ENCODE measurements around the gene B3GNT9. TPM values are rescaled to one million over a fixed set of nuclear protein-coding genes. Genes with fewer than 3 reads are reported as not detected.

B3GNT9 gene
- total RNA-seq, 1 donor from 2014 or later, result 12.8 TPM

DNA sequence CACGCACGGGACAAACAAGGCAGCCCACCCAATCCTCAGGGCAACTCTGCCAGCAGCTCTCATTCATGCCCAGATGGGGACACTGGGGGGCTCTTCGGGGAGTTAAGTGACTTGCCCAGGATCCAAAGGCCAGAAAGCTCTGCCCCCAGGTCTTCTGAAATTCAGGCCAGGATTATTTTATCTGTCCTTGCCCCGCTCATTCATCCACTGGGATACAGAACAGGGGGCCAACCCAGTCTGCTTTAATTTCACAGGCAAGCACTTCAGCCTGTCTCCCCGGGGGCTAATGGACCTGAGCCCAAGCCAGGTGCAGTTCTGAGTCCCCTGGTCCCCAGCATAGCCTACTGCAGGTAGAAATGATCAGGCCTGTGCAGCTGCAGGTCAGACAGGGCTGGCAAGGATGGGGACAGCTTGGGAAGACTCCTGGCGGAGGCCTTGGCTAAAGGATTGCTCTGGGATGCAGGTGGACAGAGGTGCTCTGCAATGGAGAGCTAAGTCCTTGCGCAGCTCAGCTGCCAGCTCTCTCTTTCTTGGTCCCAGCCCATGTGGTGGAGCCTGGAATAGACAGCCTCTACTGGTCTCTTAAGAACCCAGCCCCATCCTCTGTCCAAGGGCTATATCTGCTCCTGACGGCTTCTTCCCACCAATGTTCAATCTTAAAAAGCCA is 766 bp upstream of the B3GNT9 start:
- Histone ChIP-seq H3K36me3 (peaks cover 0 to 22% of the 10 kb centered on the region in 2 donors), H3K4me3 (peak overlapping the region; percentile 60 to 71), H3K27me3 (no peaks in the 10 kb centered on the region), H3K9me3 (no peaks in the 10 kb centered on the region), H3K4me1 (peaks cover 29% of the 10 kb centered on the region), H3K27ac (peak overlapping the region; percentile 85)
- no peak for DNase-seq (ENCODE audit: extremely low spot score in 2 of 2)
- intact Hi-C loops (cut with DNase I), result loop anchor here (5.0 kb wide), 1 partner anchor 36 kb away; no protein-coding TSS in a partner anchor
- TF ChIP-seq, protein P1, sequence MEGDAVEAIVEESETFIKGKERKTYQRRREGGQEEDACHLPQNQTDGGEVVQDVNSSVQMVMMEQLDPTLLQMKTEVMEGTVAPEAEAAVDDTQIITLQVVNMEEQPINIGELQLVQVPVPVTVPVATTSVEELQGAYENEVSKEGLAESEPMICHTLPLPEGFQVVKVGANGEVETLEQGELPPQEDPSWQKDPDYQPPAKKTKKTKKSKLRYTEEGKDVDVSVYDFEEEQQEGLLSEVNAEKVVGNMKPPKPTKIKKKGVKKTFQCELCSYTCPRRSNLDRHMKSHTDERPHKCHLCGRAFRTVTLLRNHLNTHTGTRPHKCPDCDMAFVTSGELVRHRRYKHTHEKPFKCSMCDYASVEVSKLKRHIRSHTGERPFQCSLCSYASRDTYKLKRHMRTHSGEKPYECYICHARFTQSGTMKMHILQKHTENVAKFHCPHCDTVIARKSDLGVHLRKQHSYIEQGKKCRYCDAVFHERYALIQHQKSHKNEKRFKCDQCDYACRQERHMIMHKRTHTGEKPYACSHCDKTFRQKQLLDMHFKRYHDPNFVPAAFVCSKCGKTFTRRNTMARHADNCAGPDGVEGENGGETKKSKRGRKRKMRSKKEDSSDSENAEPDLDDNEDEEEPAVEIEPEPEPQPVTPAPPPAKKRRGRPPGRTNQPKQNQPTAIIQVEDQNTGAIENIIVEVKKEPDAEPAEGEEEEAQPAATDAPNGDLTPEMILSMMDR (IDR thresholded peaks at IDR 0.05), result no peak
- TF ChIP-seq POLR2A (IDR thresholded peaks at IDR 0.05) (no peak), POLR2AphosphoS5 (IDR thresholded peaks at IDR 0.05; ENCODE audit: insufficient read depth in 1 of 2, low read depth in 1 of 2) (no peak)

DNA sequence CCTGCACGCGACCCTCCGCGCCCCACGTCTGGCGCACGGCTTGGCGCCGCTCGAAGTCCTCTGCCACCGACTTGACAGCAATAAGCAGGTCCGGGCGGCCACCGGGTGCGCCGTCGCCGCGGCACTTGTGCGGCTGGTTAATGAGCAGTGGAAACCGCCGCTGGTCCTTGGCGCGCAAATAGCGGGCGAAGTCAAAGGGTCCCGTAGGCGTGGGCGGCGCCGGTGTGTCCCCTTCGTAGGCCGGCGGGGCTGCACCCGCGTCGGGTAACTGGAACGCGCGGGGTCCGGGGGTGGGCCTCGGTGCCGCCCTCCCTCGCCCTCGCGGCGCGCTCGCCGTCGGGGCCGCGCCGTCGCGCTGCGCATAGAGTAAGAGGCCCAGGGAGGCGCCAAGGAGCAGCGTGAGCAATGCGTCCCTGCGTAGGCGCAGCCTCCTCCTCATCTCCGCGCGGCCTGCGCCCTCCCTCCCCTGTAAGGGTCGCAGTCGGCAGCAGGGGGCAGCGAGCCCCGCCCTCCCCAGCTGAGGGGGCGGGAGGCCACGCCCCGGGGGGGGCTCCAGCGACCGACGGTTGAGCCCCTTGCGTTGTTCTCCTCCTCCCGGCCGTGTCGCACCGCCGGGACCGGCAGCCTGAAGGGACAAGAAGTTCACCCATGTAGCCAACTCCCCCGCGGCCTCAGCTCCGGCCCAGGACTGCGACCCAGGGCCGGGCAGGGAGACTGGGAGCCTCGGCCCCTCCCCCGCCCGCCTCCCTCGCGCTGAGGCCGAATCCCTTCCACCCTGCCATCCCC is 558 bp downstream of the B3GNT9 start:
- peaks cover 0 to 33% of the 10 kb centered on the region in 2 donors for H3K36me3 ChIP-seq
- peaks cover 17% of the 10 kb centered on the region for H3K4me1 ChIP-seq
- H3K9me3 ChIP-seq, result no peaks in the 10 kb centered on the region
- H3K4me3 ChIP-seq, result peak overlapping the region; percentile 60 to 71
- DNase-seq (ENCODE audit: extremely low spot score in 2 of 2), result no peak
- intact Hi-C loops (cut with DNase I), result loop anchor here (5.0 kb wide), 1 partner anchor 37 kb away; no protein-coding TSS in a partner anchor
- peak overlapping the region; percentile 85 for H3K27ac ChIP-seq
- TF ChIP-seq, protein P1 (IDR thresholded peaks at IDR 0.05), result no peak
- no peak for TF ChIP-seq POLR2A (IDR thresholded peaks at IDR 0.05)
- TF ChIP-seq POLR2AphosphoS5 (IDR thresholded peaks at IDR 0.05; ENCODE audit: insufficient read depth in 1 of 2, low read depth in 1 of 2), result no peak
- H3K27me3 ChIP-seq, result no peaks in the 10 kb centered on the region

DNA sequence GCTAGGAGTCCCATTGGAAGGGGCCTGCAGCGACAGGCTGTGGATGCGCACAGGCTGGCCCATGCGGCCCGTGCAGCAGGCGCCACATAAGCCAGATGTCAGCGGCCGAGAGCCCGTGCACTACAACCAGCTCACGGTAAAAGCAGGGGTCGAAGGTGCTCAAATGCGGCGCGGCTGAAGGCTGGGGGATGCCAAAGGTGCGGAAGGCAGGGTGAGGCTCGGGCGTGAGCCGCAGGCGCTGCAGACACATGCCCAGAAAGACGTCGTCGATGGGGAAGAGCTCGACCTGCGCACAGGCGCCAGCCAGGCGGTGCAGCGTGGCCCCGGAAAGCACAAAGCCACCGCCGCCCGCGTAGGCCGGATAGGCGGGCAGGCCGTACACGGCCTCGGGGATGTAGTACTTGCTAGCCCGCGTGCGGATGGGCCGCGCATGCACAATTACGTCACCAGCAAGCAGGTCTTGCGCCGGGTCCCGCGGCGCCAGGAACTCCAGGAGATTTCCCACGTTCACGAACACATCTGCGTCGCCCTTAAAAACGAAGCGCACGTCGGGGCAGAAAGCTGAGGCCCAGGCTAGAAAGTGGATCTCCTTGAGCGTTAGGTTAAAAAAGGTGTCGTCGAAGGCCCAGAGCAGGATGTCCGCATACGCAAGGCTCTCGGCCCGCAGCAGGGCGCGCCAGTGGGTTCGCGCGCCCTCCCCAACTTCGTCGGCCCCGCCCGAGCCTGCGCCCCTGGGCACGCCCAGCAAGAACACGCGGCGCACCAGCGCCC is 1.3 kb downstream of the B3GNT9 start:
- Histone ChIP-seq H3K27ac (no peak overlapping the region), H3K4me3 (peak overlapping the region in 1 of 2 donors; percentile 71), H3K4me1 (peaks cover 9% of the 10 kb centered on the region), H3K27me3 (no peaks in the 10 kb centered on the region), H3K9me3 (no peaks in the 10 kb centered on the region), H3K36me3 (peaks cover 0 to 41% of the 10 kb centered on the region in 2 donors)
- DNase-seq (ENCODE audit: extremely low spot score in 2 of 2), result no peak
- intact Hi-C loops (cut with DNase I), result loop anchor here (5.0 kb wide), 1 partner anchor 38 kb away; no protein-coding TSS in a partner anchor
- peak in 1 of 2 donors; percentile 31 for TF ChIP-seq POLR2AphosphoS5 (IDR thresholded peaks at IDR 0.05; ENCODE audit: insufficient read depth in 1 of 2, low read depth in 1 of 2)
- TF ChIP-seq, protein P1 (IDR thresholded peaks at IDR 0.05), result no peak

DNA sequence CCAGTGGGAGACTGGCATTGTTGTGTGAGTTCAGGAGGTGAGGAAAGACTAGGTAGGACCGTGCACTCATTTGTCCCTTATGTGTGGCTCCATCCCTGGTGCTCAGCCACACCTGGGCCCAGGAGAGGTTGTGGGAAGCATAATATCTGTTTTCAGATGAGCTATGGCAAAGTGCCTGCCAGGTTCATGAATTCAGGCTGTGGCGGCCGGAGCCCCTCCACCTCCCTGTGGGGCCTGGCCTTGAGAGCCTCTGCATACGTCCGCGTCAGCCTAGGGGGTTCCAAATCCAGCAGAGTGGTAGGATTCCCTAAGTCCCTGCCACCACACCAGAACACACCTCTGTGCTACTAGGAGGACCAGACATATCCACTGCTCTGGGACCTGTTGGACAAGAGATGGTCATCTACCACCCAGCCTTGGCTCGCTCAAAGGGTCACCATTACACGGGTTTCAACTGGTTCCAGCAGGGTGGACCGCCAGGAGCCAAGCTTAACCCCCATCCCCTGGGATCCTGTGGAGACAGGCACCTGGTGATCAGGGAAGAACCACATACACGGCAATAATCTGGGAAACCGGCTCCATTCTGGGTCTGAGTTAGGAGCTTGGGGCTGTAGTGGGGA is 2.0 kb downstream of the B3GNT9 start:
- Histone ChIP-seq H3K4me1 (peaks cover 8% of the 10 kb centered on the region), H3K36me3 (peaks cover 0 to 48% of the 10 kb centered on the region in 2 donors), H3K27ac (no peak overlapping the region), H3K9me3 (no peaks in the 10 kb centered on the region), H3K27me3 (no peaks in the 10 kb centered on the region), H3K4me3 (no peak overlapping the region)
- intact Hi-C loops (cut with DNase I), result no loop called here
- no peak for DNase-seq (ENCODE audit: extremely low spot score in 2 of 2)
- TF ChIP-seq POLR2AphosphoS5 (IDR thresholded peaks at IDR 0.05; ENCODE audit: insufficient read depth in 1 of 2, low read depth in 1 of 2) (no peak), POLR2A (IDR thresholded peaks at IDR 0.05) (no peak)
- TF ChIP-seq, protein P1 (IDR thresholded peaks at IDR 0.05), result no peak
